ENCODE data around the gene TSPYL6. TPM values are rescaled to one million over a fixed set of nuclear protein-coding genes. Genes with fewer than 3 reads are reported as not detected.

The TSPYL6 gene
- polyA plus RNA-seq, 1 of the 3 experiments (the other 2 are of a cell fraction): not detected

DNA sequence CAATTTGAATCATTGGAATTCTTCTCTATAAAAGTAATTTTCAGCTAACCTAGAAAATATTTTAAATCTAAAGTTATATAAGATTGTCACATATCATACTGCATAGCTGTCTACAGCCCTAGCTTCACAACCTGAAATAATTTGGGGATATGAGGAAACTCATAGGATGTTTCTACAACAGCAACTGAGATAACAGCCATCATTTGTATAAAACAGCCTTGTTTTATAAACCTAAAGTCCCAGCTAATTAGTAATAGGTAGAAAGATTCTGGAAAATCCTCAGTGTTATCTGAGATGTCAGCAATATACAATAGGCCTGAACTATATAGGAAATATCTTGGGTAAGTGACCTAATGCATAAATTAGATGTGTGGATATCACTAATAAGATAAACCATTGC, 47.6 kb upstream of the TSPYL6 start:
- TF ChIP-seq, protein P1, sequence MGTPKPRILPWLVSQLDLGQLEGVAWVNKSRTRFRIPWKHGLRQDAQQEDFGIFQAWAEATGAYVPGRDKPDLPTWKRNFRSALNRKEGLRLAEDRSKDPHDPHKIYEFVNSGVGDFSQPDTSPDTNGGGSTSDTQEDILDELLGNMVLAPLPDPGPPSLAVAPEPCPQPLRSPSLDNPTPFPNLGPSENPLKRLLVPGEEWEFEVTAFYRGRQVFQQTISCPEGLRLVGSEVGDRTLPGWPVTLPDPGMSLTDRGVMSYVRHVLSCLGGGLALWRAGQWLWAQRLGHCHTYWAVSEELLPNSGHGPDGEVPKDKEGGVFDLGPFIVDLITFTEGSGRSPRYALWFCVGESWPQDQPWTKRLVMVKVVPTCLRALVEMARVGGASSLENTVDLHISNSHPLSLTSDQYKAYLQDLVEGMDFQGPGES (IDR thresholded peaks at IDR 0.05; ENCODE audit: low read depth, low read length): no peak
- TF ChIP-seq NFIC (IDR thresholded peaks at IDR 0.05; ENCODE audit: borderline replicate concordance): no peak
- TF ChIP-seq, protein P2, sequence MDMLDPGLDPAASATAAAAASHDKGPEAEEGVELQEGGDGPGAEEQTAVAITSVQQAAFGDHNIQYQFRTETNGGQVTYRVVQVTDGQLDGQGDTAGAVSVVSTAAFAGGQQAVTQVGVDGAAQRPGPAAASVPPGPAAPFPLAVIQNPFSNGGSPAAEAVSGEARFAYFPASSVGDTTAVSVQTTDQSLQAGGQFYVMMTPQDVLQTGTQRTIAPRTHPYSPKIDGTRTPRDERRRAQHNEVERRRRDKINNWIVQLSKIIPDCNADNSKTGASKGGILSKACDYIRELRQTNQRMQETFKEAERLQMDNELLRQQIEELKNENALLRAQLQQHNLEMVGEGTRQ (IDR thresholded peaks at IDR 0.05; ENCODE audit: borderline replicate concordance, low read depth, low read length): no peak
- TF ChIP-seq POLR2AphosphoS5 (IDR thresholded peaks at IDR 0.05; ENCODE audit: low read depth, low read length): no peak
- TF ChIP-seq MEF2A (IDR thresholded peaks at IDR 0.05; ENCODE audit: borderline replicate concordance, low read depth): no peak
- TF ChIP-seq NRF1 (IDR thresholded peaks at IDR 0.05; ENCODE audit: low read depth, low read length): no peak
- TF ChIP-seq SIN3A (IDR thresholded peaks at IDR 0.05; ENCODE audit: borderline replicate concordance, low read depth, low read length): no peak
- no peak for TF ChIP-seq FOSL2 (IDR thresholded peaks at IDR 0.05; ENCODE audit: borderline replicate concordance, low read depth)
- no peak for TF ChIP-seq ELF1 (IDR thresholded peaks at IDR 0.05)
- no peak for TF ChIP-seq RAD21 (IDR thresholded peaks at IDR 0.05; ENCODE audit: low read length)
- TF ChIP-seq RCOR1 (IDR thresholded peaks at IDR 0.05; ENCODE audit: low read length): no peak
- no peak for TF ChIP-seq TCF12 (IDR thresholded peaks at IDR 0.05)
- TF ChIP-seq TAF1 (IDR thresholded peaks at IDR 0.05; ENCODE audit: borderline replicate concordance, low read depth, low read length): no peak
- no peak for TF ChIP-seq TEAD4 (IDR thresholded peaks at IDR 0.05; ENCODE audit: borderline replicate concordance, insufficient read depth)
- TF ChIP-seq, protein P3, sequence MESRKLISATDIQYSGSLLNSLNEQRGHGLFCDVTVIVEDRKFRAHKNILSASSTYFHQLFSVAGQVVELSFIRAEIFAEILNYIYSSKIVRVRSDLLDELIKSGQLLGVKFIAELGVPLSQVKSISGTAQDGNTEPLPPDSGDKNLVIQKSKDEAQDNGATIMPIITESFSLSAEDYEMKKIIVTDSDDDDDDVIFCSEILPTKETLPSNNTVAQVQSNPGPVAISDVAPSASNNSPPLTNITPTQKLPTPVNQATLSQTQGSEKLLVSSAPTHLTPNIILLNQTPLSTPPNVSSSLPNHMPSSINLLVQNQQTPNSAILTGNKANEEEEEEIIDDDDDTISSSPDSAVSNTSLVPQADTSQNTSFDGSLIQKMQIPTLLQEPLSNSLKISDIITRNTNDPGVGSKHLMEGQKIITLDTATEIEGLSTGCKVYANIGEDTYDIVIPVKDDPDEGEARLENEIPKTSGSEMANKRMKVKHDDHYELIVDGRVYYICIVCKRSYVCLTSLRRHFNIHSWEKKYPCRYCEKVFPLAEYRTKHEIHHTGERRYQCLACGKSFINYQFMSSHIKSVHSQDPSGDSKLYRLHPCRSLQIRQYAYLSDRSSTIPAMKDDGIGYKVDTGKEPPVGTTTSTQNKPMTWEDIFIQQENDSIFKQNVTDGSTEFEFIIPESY (IDR thresholded peaks at IDR 0.05; ENCODE audit: borderline replicate concordance, low read depth): no peak
- TF ChIP-seq, protein P4, sequence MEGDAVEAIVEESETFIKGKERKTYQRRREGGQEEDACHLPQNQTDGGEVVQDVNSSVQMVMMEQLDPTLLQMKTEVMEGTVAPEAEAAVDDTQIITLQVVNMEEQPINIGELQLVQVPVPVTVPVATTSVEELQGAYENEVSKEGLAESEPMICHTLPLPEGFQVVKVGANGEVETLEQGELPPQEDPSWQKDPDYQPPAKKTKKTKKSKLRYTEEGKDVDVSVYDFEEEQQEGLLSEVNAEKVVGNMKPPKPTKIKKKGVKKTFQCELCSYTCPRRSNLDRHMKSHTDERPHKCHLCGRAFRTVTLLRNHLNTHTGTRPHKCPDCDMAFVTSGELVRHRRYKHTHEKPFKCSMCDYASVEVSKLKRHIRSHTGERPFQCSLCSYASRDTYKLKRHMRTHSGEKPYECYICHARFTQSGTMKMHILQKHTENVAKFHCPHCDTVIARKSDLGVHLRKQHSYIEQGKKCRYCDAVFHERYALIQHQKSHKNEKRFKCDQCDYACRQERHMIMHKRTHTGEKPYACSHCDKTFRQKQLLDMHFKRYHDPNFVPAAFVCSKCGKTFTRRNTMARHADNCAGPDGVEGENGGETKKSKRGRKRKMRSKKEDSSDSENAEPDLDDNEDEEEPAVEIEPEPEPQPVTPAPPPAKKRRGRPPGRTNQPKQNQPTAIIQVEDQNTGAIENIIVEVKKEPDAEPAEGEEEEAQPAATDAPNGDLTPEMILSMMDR (IDR thresholded peaks at IDR 0.05): no peak
- TF ChIP-seq MXI1 (IDR thresholded peaks at IDR 0.05; ENCODE audit: low read depth, low read length): no peak
- TF ChIP-seq GATA2 (CRISPR knock-in tag; IDR thresholded peaks at IDR 0.05): no peak
- H2AFZ ChIP-seq (ENCODE audit: low read depth): no peak overlapping the region
- CTCF ChIA-PET: no interaction called here

More for the DNA sequence above, 47.6 kb upstream of the TSPYL6 start:
- no peaks in the 10 kb centered on the region for H3K27me3 ChIP-seq (ENCODE audit: insufficient read depth)
- H3F3A ChIP-seq (replicated peaks; ENCODE audit: insufficient read depth): no peaks in the 10 kb centered on the region
- no peak overlapping the region for H3K9ac ChIP-seq
- no peaks in the 10 kb centered on the region; the same call in 1 of the 2 replicates for H3K9me2 ChIP-seq
- no peaks in the 10 kb centered on the region; a peak in 2 of 4 replicates for H3K4me1 ChIP-seq (ENCODE audit: control insufficient read depth in 1 of 2, insufficient read depth in 2 of 2, low read depth in 1 of 2, low read length in 1 of 2)
- no peaks in the 10 kb centered on the region for H4K20me1 ChIP-seq (ENCODE audit: insufficient read depth)
- POLR2A ChIA-PET: no interaction called here
- H3K9me3 ChIP-seq: no peaks in the 10 kb centered on the region
- no peak overlapping the region for H3K4me2 ChIP-seq
- H3K27ac ChIP-seq (ENCODE audit: low read depth in 2 of 2, low read length in 1 of 2): no peak overlapping the region
- H3K4me3 ChIP-seq (ENCODE audit: low read depth in 2 of 2, low read length in 1 of 2): no peak overlapping the region
- no peaks in the 10 kb centered on the region for H3K36me3 ChIP-seq (replicated peaks in 1 of 2; ENCODE audit: control insufficient read depth in 1 of 2, insufficient read depth in 2 of 2, low read length in 1 of 2)
- DNase-seq: no peak
- no peaks in the 10 kb centered on the region for H3K79me2 ChIP-seq (ENCODE audit: insufficient read depth)

All from SK-N-SH (cell line).